ENCODE data around the gene NDUFAB1.
"Not testable (repeated sequence)": the region's sequence is repeated elsewhere in the genome, so short reads cannot be mapped to it uniquely, and the experiment has no call there.

NDUFAB1 gene

DNA sequence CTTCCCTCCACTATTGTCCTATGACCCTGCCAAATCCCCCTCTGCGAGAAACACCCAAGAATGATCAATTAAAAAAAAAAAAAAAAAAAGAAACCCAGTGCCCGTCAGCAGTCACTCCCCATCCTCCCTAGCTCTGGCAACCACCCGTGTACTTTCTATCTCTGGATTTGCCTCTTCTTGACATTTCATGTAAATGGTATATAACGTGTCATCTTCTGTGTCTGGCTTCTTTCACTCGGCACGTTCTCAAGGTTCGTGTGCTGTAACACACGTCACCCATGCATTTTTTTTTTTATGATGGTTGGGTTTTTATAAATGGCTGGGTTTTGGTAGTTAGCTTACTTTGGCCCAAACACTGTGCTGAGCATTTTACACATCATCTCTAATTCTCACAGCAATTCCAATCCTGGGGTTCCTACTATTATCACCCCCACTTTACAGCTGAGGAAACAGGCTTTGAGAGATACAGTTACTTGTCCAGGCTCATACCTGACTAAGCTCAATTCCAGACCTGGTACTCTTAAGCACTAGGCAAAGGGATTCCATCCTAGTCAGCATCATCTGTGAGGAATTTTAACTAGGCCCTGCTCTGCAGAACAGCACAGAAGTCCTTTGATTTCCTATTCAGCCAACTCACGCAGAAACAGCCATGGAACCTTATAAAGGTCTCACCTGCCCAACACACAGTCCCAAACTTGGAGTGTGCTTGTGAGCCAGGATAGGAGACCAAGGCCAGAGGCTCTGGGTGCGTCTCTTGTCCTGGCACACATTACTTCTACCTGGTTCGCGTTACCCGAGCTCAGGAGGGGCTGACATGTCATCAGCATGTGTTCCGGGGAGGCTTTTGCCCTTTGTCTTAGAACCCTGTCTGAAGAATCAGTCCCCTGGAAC lies 11.7 kb downstream of the NDUFAB1 start:
- Histone ChIP-seq H3K27ac (ENCODE audit: low read depth, low read length) (no peak overlapping the region), H2AFZ (ENCODE audit: low read length, unreplicated experiment) (no peak overlapping the region), H3K4me1 (ENCODE audit: control insufficient read depth, insufficient read depth, low read length, unreplicated experiment) (peaks cover 13% of the 10 kb centered on the region), H3K79me2 (ENCODE audit: control insufficient read depth, insufficient read depth, low read length, unreplicated experiment) (peaks cover 30% of the 10 kb centered on the region), H3K4me3 (ENCODE audit: low read depth, low read length) (no peak overlapping the region), H3K36me3 (ENCODE audit: insufficient read depth, low read length) (peaks cover 26% of the 10 kb centered on the region), H3K27me3 (ENCODE audit: insufficient read depth, low read length) (no peaks in the 10 kb centered on the region)

DNA sequence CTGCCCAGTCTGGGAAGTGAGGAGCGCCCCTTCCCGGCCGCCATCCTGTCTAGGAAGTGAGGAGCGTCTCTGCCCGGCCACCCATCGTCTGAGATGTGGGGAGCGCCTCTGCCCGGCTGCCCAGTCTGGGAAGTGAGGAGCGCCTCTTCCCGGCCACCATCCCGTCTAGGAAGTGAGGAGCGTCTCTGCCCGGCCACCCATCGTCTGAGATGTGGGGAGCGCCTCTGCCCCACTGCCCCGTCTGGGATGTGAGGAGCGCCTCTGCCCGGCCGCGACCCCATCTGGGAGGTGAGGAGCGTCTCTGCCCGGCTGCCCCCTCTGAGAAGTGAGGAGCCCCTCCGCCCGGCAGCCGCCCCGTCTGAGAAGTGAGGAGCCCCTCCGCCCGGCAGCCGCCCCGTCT lies 12.8 kb downstream of the NDUFAB1 start:
- H3K4me1 ChIP-seq (ENCODE audit: control insufficient read depth, insufficient read depth, low read length, unreplicated experiment): peaks cover 10% of the 10 kb centered on the region
- not testable (repeated sequence) for H3K27ac ChIP-seq (ENCODE audit: low read depth, low read length); H2AFZ ChIP-seq (ENCODE audit: low read length, unreplicated experiment); H3K4me3 ChIP-seq (ENCODE audit: low read depth, low read length); H3K27me3 ChIP-seq (ENCODE audit: insufficient read depth, low read length)
- H3K36me3 ChIP-seq (ENCODE audit: insufficient read depth, low read length): peaks cover 26% of the 10 kb centered on the region
- H3K79me2 ChIP-seq (ENCODE audit: control insufficient read depth, insufficient read depth, low read length, unreplicated experiment): peaks cover 18% of the 10 kb centered on the region

DNA sequence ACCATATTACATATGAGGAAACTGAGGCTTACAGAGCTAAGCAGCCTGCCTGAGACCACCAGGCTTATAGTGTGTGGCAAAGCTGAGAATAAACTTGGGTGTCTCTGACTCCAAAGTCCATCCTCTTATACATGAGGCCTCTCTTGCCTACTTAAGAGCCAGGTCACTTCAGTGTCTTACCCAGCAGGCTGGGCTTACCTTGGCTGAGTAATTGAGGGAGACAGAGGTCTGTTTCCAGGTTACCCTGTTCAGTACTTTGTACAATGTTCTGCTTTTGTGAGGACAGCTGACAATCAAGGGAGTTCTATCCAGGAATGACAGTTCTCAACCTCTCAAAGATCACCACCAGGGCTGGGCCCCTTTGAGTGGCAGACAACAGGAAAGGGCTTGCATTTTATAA lies 14.4 kb downstream of the NDUFAB1 start:
- Histone ChIP-seq H3K36me3 (ENCODE audit: insufficient read depth, low read length) (peaks cover 21% of the 10 kb centered on the region), H3K4me3 (ENCODE audit: low read depth, low read length) (no peak overlapping the region), H3K27me3 (ENCODE audit: insufficient read depth, low read length) (no peaks in the 10 kb centered on the region), H3K27ac (ENCODE audit: low read depth, low read length) (no peak overlapping the region), H3K4me1 (ENCODE audit: control insufficient read depth, insufficient read depth, low read length, unreplicated experiment) (no peaks in the 10 kb centered on the region), H3K79me2 (ENCODE audit: control insufficient read depth, insufficient read depth, low read length, unreplicated experiment) (peaks cover 5% of the 10 kb centered on the region), H2AFZ (ENCODE audit: low read length, unreplicated experiment) (no peak overlapping the region)

DNA sequence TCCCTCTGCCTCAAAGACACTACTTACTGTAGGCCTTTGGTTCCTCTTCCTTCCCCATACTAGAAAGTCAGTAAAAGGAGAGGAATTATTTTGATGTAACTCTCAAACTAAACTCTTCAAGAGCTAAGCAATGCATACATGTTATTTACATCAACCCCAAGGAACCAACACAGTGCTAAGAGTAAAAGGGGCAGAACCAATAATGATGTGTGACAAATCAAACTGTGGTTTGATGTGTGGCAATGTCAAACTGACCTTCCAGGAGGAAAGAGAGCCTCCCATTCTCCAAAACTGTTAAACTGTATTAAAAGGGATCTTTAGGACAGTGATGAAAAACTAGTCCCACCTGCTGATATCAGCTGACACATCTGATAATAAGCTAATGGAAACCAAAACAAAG lies 15.7 kb downstream of the NDUFAB1 start:
- H2AFZ ChIP-seq (ENCODE audit: low read length, unreplicated experiment): no peak overlapping the region
- no peaks in the 10 kb centered on the region for H3K4me1 ChIP-seq (ENCODE audit: control insufficient read depth, insufficient read depth, low read length, unreplicated experiment)
- peaks cover 2% of the 10 kb centered on the region for H3K79me2 ChIP-seq (ENCODE audit: control insufficient read depth, insufficient read depth, low read length, unreplicated experiment)
- H3K27ac ChIP-seq (ENCODE audit: low read depth, low read length): no peak overlapping the region
- H3K4me3 ChIP-seq (ENCODE audit: low read depth, low read length): no peak overlapping the region
- H3K36me3 ChIP-seq (ENCODE audit: insufficient read depth, low read length): peaks cover 18% of the 10 kb centered on the region
- H3K27me3 ChIP-seq (ENCODE audit: insufficient read depth, low read length): no peaks in the 10 kb centered on the region

DNA sequence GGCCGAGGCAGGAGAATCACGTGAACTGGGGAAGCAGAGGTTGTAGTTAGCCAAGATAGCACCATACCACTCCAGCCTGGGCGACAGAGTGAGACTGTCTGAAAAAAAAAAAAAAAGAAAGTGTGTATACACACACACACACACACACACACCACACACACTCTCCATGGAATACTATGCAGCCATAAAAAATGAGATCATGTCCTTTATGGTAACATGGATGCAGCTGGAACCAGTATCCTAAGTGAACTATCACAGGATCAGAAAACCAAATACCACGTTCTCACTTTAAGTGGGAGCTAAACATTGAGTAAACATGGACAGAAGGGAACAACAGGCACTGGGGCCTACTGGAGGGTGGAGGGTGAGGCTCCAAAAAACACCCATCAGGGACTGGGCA lies 16.7 kb downstream of the NDUFAB1 start:
- H3K4me1 ChIP-seq (ENCODE audit: control insufficient read depth, insufficient read depth, low read length, unreplicated experiment): no peaks in the 10 kb centered on the region
- H2AFZ ChIP-seq (ENCODE audit: low read length, unreplicated experiment): no peak overlapping the region
- no peak overlapping the region for H3K4me3 ChIP-seq (ENCODE audit: low read depth, low read length)
- peaks cover 2% of the 10 kb centered on the region for H3K79me2 ChIP-seq (ENCODE audit: control insufficient read depth, insufficient read depth, low read length, unreplicated experiment)
- peaks cover 20% of the 10 kb centered on the region for H3K36me3 ChIP-seq (ENCODE audit: insufficient read depth, low read length)
- no peaks in the 10 kb centered on the region for H3K27me3 ChIP-seq (ENCODE audit: insufficient read depth, low read length)
- no peak overlapping the region for H3K27ac ChIP-seq (ENCODE audit: low read depth, low read length)

DNA sequence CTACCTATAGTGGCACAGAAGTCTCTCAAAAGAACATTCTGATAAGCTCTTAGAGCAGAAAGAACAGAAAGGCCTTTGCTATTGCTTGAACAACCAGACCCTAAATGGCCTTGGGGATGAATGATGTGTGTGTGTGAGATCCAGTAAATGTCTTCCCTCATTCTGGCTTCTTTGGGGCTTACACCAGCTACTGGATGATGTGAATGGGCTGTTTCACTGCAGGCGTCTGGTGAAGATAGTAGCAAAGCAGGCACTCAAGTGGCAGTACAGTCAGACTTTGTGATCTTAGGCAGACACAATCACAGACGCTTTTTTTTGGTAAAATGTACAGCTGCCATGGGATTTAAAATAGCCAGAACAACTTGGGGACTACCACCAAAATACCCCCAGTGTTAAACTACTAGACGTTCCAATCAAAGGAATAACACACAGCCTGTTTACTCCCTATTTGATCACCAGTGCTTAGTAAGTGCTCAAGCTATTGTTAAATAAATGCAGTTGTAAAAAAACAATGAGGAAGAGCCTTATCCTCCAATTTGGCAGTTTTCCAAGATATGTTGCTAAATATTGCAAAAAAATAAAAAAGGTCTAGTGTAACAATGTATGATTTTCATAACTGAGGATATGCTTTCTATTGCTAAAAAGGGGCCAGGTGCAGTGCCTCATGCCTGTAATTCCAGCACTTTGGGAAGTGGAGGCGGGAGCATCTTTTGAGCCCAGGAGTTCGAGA lies 17.9 kb downstream of the NDUFAB1 start:
- H3K79me2 ChIP-seq (ENCODE audit: control insufficient read depth, insufficient read depth, low read length, unreplicated experiment): no peaks in the 10 kb centered on the region
- no peaks in the 10 kb centered on the region for H3K27me3 ChIP-seq (ENCODE audit: insufficient read depth, low read length)
- H3K4me1 ChIP-seq (ENCODE audit: control insufficient read depth, insufficient read depth, low read length, unreplicated experiment): no peaks in the 10 kb centered on the region
- no peak overlapping the region for H2AFZ ChIP-seq (ENCODE audit: low read length, unreplicated experiment)
- H3K36me3 ChIP-seq (ENCODE audit: insufficient read depth, low read length): peaks cover 23% of the 10 kb centered on the region
- no peak overlapping the region for H3K4me3 ChIP-seq (ENCODE audit: low read depth, low read length)
- no peak overlapping the region for H3K27ac ChIP-seq (ENCODE audit: low read depth, low read length)

- Histone ChIP-seq H3K79me2 (ENCODE audit: control insufficient read depth, insufficient read depth, low read length, unreplicated experiment) (no peaks in the 10 kb centered on the region), H3K4me3 (ENCODE audit: low read depth, low read length) (no peak overlapping the region), H2AFZ (ENCODE audit: low read length, unreplicated experiment) (no peak overlapping the region), H3K4me1 (ENCODE audit: control insufficient read depth, insufficient read depth, low read length, unreplicated experiment) (no peaks in the 10 kb centered on the region), H3K27me3 (ENCODE audit: insufficient read depth, low read length) (no peaks in the 10 kb centered on the region), H3K27ac (ENCODE audit: low read depth, low read length) (no peak overlapping the region), H3K36me3 (ENCODE audit: insufficient read depth, low read length) (peaks cover 23% of the 10 kb centered on the region)
These were observed 18.6 kb downstream of the NDUFAB1 start for GRCh38 chr16:23577493-23577892.

DNA sequence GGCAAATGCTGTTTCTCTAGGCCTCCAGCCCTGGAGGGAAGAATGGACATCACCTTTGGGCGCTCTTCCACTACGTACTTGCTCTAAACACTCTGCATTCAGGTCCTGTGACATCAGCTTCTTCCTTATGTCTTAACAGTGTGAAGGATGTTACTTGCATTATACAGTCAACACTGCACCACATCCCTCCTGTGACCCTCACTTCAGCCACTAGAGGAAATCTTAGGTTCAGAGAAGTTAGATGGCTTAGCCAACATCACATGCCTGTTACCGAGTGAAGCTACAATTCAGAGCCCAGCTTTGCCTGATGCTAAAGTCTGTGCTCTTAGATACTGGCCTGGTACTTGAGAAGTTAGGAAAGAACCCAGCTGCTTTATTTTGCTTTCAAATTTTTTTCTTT lies 20.3 kb downstream of the NDUFAB1 start:
- H3K4me1 ChIP-seq (ENCODE audit: control insufficient read depth, insufficient read depth, low read length, unreplicated experiment): no peaks in the 10 kb centered on the region
- H3K79me2 ChIP-seq (ENCODE audit: control insufficient read depth, insufficient read depth, low read length, unreplicated experiment): no peaks in the 10 kb centered on the region
- no peak overlapping the region for H3K27ac ChIP-seq (ENCODE audit: low read depth, low read length)
- peaks cover 23% of the 10 kb centered on the region for H3K36me3 ChIP-seq (ENCODE audit: insufficient read depth, low read length)
- no peak overlapping the region for H2AFZ ChIP-seq (ENCODE audit: low read length, unreplicated experiment)
- no peaks in the 10 kb centered on the region for H3K27me3 ChIP-seq (ENCODE audit: insufficient read depth, low read length)
- no peak overlapping the region for H3K4me3 ChIP-seq (ENCODE audit: low read depth, low read length)

GRCh38 chr16:23573817-23574216 lies 22.3 kb downstream of the NDUFAB1 start:
- H3K27me3 ChIP-seq (ENCODE audit: insufficient read depth, low read length): no peaks in the 10 kb centered on the region
- no peaks in the 10 kb centered on the region for H3K4me1 ChIP-seq (ENCODE audit: control insufficient read depth, insufficient read depth, low read length, unreplicated experiment)
- H3K4me3 ChIP-seq (ENCODE audit: low read depth, low read length): no peak overlapping the region
- no peak overlapping the region for H2AFZ ChIP-seq (ENCODE audit: low read length, unreplicated experiment)
- H3K36me3 ChIP-seq (ENCODE audit: insufficient read depth, low read length): peaks cover 30% of the 10 kb centered on the region
- H3K79me2 ChIP-seq (ENCODE audit: control insufficient read depth, insufficient read depth, low read length, unreplicated experiment): no peaks in the 10 kb centered on the region
- H3K27ac ChIP-seq (ENCODE audit: low read depth, low read length): no peak overlapping the region

- Histone ChIP-seq H3K27me3 (ENCODE audit: insufficient read depth, low read length) (no peaks in the 10 kb centered on the region), H3K79me2 (ENCODE audit: control insufficient read depth, insufficient read depth, low read length, unreplicated experiment) (no peaks in the 10 kb centered on the region), H3K4me3 (ENCODE audit: low read depth, low read length) (no peak overlapping the region), H2AFZ (ENCODE audit: low read length, unreplicated experiment) (no peak overlapping the region), H3K4me1 (ENCODE audit: control insufficient read depth, insufficient read depth, low read length, unreplicated experiment) (no peaks in the 10 kb centered on the region), H3K36me3 (ENCODE audit: insufficient read depth, low read length) (peaks cover 40% of the 10 kb centered on the region), H3K27ac (ENCODE audit: low read depth, low read length) (no peak overlapping the region)
These were observed 23.7 kb downstream of the NDUFAB1 start for GRCh38 chr16:23572394-23572793.

GRCh38 chr16:23571895-23572294 lies 24.2 kb downstream of the NDUFAB1 start:
- peaks cover 45% of the 10 kb centered on the region for H3K36me3 ChIP-seq (ENCODE audit: insufficient read depth, low read length)

More at GRCh38 chr16:23571895-23572294, 24.2 kb downstream of the NDUFAB1 start:
- no peaks in the 10 kb centered on the region for H3K4me1 ChIP-seq (ENCODE audit: control insufficient read depth, insufficient read depth, low read length, unreplicated experiment)
- no peak overlapping the region for H2AFZ ChIP-seq (ENCODE audit: low read length, unreplicated experiment)
- no peak overlapping the region for H3K27ac ChIP-seq (ENCODE audit: low read depth, low read length)
- no peak overlapping the region for H3K4me3 ChIP-seq (ENCODE audit: low read depth, low read length)
- H3K27me3 ChIP-seq (ENCODE audit: insufficient read depth, low read length): no peaks in the 10 kb centered on the region
- H3K79me2 ChIP-seq (ENCODE audit: control insufficient read depth, insufficient read depth, low read length, unreplicated experiment): no peaks in the 10 kb centered on the region

Measured in ACC112 (cell line).